HG02852 (cell line): ENCODE data around the gene ZNF710.

ENCODE experiments used
- ATAC-seq: cut with Tn5 transposase; IDR thresholded peaks from one replicate; pipeline ENCODE4 v1.9.1; 2021; ENCODE audit warnings: mild to moderate bottlenecking, moderate library complexity; ENCODE audit not compliant: unreplicated experiment

The ZNF710 gene

GRCh38 chr15:90016721-90017120 lies 15.6 kb downstream of the ZNF710 start:
- ATAC-seq = no peak

GRCh38 chr15:90018216-90018831 lies 17.2 kb downstream of the ZNF710 start:
- ATAC-seq = no peak

- ATAC-seq = no peak
Measured at GRCh38 chr15:90019611-90020010, 18.5 kb downstream of the ZNF710 start.

- no peak for ATAC-seq
Measured at GRCh38 chr15:90020021-90020735, 19.1 kb downstream of the ZNF710 start.

- ATAC-seq = no peak
Measured at GRCh38 chr15:90020936-90021507, 19.9 kb downstream of the ZNF710 start.

GRCh38 chr15:90022345-90022744 lies 21.2 kb downstream of the ZNF710 start:
- ATAC-seq = no peak

GRCh38 chr15:90022905-90023700 lies 22.0 kb downstream of the ZNF710 start:
- no peak for ATAC-seq

GRCh38 chr15:90024406-90024805 lies 23.3 kb downstream of the ZNF710 start:
- ATAC-seq = no peak

GRCh38 chr15:90025489-90026033 lies 24.4 kb downstream of the ZNF710 start:
- no peak for ATAC-seq

- ATAC-seq = no peak
Measured at GRCh38 chr15:90028376-90028944, 27.3 kb downstream of the ZNF710 start.

GRCh38 chr15:90029024-90029423 lies 27.9 kb downstream of the ZNF710 start:
- no peak for ATAC-seq

GRCh38 chr15:90030376-90030775 lies 29.3 kb downstream of the ZNF710 start:
- ATAC-seq = no peak

GRCh38 chr15:90031231-90031791 lies 30.2 kb downstream of the ZNF710 start:
- peak; percentile 91 for ATAC-seq

- ATAC-seq = no peak
Measured at GRCh38 chr15:90033006-90033405, 31.9 kb downstream of the ZNF710 start.

- ATAC-seq = no peak
Measured at GRCh38 chr15:90033448-90033847, 32.3 kb downstream of the ZNF710 start.

GRCh38 chr15:90035095-90035839 lies 34.1 kb downstream of the ZNF710 start:
- ATAC-seq = no peak

GRCh38 chr15:90035840-90036230 lies 34.7 kb downstream of the ZNF710 start:
- no peak for ATAC-seq

- ATAC-seq = no peak
Measured at GRCh38 chr15:90036343-90036742, 35.2 kb downstream of the ZNF710 start.

- no peak for ATAC-seq
Measured at GRCh38 chr15:90036806-90037510, 35.8 kb downstream of the ZNF710 start.
